CD4-positive, alpha-beta T cell treated with Interleukin-12 subunit alpha and Interleukin-12 subunit beta, for 1 hour (primary cell): Measurements from ENCODE around the gene CPEB1.

Experiments
- DNase-seq: peaks from one replicate; pipeline ENCODE4 v3.0.0-alpha.2; 2020

The CPEB1 gene

DNA sequence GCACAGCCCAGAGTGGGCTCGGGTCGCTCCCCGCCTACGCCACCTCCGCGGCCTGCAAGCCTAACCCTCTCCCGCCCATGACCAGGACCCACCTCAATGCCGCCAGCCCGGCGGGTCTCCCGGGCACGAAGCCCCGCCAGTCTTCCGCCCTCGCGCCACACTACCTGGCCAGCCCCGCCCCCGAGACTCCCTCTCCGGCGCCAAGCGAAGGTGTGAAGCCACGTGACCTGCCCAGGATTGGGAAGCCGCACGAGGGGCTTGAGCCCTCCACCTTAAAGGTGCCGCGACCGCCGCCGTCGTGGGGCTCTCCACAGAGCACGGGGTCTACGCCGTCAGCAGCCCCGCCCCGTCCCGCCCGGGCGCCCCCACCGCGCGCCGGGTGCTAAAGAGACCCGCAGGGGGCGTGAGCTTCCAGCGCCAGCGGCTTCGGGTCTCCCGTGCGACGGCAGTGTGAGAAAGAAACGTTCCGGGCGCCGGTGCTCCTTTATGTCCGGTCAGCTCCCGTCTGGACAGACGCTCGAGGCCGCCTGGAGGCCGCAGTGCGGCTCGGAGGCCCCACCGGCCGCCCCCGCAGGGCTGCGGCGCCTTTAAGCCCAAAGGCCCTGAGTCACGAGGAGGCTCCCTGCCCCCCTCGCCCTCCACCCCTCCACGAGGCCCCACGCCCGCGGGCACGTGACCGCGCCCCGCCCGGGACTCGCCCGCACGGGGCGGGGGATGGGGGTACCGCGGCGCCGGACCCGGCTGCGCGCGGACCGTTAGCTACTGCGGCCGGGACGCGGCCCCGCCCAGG is at the start of gene CPEB1:
Gene CPEB1, minus strand, starts transcription at position 319 of the 790 bp plus-strand sequence. CDS start 18,904 bp downstream, outside the sequence.
- peak; percentile 31 for DNase-seq

DNA sequence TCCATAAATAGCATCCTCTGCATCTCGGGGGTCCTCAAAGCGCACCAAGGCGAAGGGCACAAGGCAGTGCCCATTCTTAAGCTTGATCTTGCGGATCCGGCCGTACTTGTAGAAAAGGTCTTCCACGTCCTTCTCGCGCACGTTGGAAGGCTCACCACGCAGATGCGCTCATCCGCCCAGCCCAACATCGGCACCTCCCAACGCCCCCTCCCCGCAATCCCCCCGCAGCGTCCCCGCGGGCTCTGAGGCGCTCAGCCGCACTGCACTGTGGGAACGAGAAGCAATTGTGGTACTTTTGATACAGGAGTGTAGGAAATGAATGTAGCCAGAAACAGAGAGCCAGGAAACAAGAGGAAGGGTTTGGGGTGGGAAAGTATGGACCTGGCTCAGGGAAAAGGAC is 45.0 kb upstream of the CPEB1 start:
- no peak for DNase-seq

DNA sequence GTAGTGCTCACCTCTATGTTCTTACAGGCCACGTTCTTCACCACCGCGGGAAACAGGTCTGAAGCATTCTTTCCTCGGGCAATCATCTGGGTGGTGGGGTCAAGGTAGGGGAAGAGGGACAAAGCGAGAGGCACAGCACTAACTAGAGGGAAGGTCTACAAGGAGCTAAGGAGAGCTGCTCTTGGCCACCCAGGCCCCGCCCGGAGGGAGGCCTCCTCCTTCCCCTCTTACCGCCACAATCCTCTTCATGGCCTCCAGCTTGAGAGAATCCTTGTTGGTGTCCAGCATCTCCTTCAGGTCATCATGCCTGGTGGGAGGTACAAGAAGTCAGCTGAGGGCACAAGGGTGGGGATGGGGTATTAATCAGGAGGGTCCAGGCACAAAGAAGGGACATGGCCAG is 42.0 kb upstream of the CPEB1 start:
- DNase-seq = no peak

DNA sequence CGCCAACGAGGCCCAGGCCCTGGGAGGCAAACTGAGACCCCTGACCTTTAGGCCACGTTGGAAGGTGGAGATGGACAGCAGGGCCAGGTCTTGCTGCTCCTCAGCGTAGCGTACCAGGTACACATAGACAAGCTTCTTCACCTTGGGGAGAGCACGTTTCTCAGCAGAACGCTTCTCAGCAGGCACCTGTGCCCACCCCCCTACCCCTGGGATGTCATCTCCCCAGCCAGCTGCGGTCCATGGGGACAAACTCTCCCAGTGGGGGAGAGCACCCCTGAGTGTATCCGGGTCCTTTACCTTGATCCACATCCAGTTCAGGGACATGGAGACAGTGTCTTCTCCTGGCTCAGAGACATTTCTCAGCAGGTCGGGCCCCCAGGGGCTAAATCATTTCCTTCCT is 41.5 kb upstream of the CPEB1 start:
- DNase-seq = no peak

DNA sequence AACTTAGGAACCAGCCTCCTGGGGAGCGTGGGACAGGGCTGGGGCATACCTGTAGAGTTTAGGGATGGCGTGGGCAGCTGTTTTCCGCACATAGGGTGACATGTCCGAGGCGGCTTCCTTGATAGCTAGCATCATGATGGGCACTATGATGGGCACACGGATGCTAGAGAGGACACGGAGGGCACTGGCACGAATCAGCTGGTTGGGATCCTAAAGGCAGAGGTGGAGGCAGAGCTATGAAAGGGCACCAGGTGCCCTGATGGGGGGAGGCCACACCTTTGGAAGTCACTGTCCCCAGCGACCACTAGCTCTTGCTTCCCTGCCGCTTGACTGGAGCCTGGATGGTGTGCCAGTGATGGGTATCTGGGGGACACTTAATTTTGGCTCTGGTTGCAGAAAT is 34.2 kb upstream of the CPEB1 start:
- no peak for DNase-seq

DNA sequence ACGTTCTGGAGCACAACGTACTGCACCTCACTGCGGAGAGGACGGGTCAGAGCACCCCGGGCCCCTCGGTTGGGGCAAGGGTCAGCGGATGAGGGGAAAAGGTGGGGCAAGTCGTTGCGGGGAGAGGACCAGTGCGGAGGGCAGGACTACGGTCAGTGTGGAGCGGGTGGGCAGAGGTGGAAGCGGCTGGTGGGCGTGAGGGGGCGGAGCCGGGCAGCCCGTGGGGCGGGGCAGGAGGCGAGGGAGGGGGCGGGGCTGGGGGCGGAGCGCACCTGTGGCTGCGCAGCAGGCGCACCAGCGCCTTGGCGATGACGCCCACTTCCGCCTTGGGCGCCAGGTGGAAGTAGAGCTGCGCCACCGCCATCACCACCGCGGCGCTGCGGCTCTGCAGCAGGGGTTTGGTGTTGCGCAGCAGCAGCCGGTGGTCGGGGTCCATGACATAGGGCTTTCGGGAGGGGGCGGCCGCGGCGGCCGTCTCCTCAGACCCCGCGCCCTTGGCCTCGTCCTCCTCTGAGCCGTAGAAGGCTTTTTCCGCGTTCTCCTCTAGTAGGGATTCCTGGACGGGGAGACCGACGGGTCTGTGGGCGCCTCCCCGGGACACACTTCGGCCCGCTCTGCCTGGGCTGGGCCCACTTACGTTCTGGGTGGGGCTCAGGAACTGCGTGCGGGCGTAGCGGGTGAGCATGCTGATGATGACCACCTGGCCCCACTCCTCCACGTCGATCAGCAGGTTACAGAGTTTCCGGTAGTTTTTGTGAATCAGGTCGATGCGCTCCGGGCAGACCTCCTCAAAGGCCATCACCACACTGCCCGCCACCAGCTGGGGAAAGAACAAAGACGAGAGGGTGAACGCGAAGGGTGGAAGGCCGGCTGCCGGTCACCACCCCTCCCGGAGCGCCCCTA is 33.3 kb upstream of the CPEB1 start:
- DNase-seq = peak; percentile 88

DNA sequence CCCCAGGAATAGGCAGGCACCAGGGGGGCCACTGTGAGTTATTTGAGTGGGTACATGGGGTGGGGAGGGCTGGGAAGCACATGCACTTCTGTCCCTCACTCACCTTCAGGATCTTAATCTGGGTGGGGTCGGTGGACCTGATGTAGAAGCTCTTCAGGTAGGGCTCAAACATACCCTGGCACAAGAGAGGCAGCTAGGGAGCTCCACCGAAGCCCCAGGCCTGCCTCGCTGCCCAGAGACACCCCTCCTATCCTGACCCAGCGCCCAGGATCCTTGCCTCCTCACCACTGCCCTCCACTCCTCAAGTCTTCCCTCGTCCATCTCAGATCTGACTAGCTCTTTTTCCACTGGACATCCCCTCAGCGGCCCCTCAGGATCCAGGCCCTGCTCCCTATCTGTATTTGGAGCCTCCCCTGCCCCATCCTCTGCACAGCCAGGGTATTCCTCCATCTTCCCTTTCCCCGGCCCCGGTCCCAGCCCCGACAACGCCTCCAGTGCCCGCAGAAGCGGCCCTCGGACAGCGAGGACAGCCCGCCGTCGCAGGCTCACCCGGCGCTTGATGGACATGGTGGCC is 32.5 kb upstream of the CPEB1 start:
- no peak for DNase-seq

DNA sequence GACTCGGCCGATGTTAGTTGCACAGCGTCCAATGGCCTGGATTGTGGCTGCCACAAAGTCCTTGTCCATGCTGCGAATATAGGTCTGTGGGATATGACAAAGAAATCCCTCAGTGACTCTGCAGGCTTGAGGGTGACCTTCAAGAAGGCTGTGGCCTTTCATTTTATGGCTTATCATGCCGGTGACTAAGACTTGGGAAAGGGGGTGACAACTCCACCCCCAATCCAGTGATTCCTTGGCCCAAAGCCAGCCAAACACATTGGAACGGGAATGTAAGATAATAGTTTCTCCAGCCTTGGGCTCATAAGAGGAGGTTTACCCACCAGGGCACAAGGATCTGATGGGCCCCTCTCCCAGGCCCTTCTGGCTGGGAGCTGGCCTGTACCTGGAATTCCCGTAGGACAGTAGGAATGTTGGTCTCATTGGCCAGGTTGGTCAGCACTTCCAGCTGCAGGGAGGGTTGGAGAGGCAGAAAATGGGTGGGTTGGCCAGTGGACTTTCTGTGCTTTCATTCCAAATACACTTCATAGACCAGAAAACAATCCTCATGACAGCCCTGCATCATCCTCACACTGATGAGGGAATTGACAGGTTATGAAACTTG is 30.7 kb upstream of the CPEB1 start:
- DNase-seq = no peak

DNA sequence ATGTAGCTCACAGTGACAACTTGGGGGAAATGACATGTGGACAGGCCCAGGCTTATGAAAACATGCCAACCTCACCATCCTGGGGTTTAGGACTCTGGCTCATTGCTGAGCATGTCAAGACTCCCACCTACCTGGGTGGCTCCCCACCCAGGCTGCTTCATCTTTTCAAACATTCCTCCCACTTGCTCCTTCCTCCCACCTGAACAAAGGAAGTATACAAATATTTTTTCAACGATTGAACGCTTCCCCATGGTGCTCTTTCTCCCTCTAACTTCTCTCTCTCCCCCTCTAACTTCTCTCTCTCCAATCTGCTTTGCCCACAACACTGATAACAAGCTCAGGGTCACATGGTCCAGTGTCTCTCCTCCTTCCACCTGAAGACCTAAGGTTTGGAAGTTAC is 27.7 kb upstream of the CPEB1 start:
- no peak for DNase-seq

DNA sequence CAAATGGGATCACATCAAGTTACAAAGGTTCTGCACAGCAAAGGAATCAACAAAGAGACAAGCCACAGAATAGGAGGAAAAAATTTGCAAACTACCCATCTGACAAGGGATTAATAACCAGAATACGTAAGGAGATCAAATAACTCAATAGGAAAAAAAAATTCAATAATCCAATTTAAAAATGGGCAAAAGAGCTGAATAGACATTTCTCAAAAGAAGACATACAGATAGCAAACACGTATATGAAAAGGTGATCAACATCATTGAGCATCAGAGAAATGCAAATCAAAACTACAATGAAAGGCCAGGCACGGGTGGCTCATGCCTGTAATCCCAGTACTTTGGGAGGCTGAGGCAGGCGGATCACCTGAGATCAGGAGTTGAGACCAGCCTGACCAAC is 23.5 kb upstream of the CPEB1 start:
- DNase-seq = no peak

DNA sequence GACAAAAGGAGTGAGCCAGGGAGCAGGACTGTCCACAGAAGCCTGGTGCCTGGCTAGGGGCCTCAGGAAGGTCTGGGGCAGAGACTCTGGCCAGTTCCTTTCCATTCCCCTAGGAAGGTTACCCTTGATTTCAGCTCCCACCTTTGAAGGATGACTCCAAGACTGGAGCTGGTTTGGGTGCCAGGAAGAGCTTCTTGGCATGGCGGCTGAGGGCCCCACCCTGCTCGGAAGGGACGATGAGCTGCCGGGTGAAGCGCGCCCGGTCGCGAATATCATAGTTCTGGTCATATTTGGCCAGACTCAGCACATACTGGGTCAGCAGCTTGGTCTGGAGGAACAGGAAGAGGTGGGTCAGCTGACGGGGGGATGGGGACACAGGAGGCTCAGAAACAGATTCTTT is 19.4 kb upstream of the CPEB1 start:
- DNase-seq = no peak

DNA sequence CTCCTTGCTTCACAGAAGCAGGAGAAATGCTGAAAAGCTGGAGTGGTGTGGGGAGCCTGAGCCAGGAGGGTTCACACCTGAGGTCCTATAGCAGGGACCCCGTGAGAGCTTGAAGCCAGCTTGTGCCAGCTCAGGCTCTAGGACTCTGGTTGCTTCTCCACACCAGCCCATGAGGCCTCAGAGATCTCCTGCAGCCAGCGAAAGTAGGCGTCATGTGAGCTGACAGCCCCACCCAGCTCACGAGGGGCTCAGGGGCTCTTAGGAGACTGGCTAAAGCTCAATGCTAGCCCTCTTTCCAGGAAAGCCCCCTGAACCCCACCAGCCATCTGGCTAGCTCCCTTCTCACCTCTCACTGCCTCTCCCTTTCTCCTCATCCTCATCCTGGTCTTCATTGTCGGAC is 16.9 kb upstream of the CPEB1 start:
- no peak for DNase-seq

DNA sequence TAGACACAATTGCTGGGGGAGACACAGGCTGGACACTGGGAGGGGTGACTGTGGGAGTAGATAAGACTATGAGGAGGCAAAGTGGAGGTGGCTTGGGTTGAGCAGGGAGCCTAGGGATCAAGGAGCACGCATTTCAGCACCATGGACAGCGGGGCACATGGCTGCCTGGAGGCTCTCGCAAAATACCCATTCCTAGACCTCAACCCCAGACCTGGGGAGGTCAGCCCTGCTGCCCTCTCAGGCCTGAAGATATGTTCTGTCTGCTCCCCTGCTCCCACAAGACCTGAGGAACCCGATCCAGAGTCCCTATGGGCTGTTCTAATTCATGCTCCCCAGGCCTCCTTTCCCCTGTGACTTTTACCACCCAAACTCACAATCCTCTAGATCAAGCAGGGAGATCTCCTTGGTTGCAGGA is 16.0 kb upstream of the CPEB1 start:
- peak; percentile 16 for DNase-seq

DNA sequence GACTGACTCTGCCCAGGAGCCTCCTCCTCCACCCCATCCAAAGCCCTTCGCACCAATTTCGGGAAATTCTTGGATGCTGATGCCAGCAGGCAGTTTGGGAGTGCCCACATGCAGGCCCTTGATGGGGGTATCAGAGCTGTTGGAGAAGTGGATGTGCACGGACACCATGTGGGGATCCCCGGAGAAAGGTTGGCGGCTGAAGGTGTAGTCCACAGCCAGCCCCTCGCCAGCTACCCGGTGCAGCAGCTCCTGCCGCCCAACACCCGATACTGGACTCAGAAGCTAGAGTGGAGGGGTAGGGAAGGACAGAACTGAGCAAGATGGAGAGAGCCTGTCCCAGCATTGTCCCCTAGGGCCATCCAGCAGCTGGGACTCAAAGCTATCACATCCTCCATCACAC is 15.5 kb upstream of the CPEB1 start:
- no peak for DNase-seq

DNA sequence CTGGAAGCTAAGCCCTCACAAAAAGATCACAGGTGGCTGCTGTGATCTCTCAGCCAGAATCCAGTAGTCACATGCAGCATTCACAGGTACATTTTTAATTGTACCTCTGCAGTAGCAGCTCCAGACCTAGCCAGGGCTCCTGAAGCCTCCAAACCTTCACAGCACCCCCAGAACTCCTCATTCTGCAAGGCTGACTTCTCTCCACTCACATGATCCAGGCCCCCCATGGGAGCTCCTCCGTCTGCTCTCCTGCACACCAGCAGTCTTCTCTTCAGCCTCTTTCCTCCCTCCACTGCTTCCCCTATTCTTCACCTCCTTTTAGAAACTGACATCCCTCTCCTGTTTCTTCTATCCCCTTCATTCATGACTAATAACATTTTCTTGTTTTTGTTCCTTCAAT is 13.2 kb upstream of the CPEB1 start:
- DNase-seq = no peak

DNA sequence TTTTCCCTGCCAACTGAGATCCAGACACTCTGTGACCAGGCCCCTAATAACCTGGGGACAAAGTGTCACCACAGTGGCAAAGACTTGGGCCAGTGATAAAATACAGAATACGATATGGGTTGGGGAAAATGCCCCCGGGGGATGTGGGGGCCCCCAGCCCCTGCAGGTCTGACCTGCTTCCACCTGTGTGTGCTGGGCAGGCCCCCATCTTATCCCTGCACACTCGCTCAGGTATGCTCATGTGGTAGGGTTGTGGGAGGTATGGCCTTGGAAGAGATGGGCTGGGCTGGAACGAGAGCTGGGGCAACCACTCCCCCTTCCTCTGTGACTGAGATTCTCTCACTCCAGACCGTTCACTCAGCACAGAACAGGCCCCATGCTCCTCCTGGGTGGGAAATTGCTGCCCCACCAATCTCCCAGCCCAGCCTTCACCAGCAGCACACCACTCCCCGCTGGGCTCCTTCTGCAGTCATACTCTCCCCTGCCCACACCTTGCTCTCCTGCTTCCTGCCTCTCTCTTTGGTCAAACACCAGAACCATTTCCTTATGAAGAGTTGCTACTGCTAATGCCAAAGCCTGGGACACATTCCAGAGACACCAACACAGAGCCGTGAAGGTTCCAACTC is 9.6 kb upstream of the CPEB1 start:
- no peak for DNase-seq

DNA sequence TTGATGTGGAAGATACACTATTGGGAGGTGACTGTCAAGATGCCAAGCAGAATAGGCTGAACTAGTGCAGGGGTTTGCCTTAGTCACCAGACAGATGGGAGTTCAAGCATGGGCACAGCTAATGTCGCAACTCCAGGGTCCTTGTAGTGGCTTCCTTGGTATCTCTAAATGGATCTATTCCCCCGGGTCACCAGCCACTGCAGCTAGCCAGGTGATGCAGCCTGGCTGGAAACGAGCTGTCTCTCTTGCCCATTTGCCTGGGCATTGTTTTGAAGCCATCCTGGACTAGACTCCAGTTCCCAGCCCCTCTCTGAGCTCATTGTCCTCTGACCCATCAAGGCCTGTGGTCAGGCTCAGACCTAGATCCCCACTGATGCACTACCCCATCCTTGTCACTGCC is 8.4 kb upstream of the CPEB1 start:
- no peak for DNase-seq

DNA sequence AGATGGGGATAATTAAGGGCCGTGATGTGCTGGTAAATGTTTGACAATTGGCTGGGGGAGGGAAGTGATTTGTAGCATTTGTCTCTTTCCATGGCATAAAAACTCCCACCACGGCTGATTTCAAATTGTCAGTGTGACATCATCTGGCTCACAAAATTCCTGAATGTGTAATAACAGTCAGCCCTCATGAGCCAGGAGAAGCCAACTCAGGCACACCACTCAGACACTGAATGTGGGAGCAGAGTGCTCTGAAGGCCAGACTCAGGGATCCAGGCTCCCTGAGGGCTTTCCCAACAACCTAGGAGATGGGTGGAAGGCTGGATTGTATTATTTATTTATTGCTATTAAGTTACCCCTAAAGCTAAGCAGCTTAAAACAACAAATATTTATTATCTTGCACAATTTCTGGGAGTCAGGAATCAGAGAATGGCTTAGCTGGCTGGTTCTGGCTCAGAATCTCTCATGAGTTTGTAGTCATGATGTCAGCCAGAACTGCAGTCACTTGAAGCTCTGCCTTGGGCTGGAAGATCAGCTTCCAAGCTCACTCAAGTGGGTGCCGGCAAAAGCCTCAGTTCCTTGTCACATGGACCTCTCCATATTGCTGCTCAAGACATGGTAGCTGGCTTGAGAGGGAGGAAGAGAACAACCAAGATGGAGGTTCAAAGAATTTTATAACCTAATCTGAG is 6.5 kb upstream of the CPEB1 start:
- DNase-seq = no peak

DNA sequence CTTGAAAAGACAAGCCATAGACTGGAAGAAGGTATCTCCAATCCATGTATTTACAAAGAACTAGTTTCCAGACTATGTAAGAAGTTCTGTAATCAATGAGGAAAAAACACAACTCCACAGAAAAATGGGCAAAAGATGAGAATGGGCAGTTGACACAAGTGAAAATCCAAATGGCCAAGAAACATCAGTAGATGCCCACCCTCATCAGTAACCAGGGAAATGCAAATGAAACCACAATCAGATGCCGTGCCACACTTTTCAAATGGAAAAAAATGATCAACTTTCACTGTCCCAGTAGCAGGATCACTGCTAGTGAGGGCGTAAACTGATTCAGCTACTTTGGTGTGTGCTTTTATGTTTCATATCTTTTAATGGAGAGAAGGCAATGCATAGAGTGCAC is 4.5 kb upstream of the CPEB1 start:
- no peak for DNase-seq

DNA sequence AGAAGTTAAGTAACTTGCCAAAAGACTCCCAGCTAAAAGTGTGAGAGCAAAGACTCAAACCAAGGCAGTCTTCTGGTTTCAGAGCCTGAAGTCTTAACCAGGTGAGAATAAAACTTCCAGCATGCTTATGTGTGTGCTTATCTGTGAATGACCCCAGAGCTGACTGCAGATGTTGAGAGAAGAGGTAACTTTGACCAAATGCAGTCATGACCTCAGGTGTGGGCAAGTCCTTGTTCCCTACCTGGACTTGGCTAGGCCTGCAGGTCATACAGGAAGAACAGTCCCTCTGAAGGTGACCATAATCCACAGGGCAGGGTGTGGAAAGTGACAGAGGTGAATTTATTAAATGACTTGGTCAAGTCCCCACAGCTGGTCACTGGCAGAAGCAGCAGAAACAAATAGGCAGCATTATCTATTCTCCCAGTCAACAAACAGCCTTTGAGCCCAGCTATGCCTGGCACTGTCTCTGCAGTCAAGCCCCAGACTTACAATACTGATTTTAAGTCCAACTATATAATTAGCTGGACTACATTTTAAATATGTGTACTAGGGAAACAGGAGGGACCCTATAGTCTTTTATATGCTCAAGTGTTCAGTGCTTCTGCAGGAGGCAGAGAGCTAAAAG is 3.0 kb upstream of the CPEB1 start:
- DNase-seq = no peak

DNA sequence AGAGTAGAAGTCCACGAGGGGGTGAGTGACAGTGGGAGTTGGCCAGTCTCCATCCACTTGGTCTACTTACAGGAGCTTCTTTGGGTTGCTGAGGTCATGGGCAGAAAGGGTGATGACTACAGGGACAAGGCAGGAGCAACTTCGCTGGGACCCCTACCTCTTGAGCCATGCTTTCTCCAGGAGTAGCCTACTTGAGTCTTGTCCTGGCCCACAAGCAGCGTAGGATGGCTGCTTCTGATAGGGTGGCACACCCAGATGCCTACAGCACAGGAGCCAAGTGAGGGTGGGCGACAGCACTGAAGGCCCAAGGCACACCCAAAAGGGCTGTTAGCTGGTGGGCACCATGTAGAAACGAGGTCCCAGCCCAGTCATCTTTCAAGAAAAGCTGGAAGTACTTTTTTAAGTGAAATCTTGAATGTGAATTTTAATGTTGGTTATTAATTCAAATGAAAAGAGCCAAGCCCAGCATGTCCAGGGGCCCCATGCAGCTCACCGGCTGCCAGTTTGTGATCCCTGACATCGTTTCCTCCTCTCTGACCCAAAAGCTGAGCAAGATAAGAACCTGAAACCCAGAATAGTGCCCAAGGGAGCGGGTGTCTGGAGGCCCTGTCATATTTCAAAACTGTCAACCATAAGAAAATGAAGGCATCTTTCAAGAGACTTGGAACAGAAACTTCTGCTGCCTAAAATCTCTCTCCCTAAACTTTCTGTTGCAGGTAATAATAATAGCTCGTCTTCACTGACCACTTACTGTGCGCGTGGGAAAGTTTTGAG is 2.2 kb upstream of the CPEB1 start:
- DNase-seq = no peak
